Measurements from ENCODE around the gene RUNX1. TPM values are rescaled to one million over a fixed set of nuclear protein-coding genes. Genes with fewer than 3 reads are reported as not detected.
A peak's percentile ranks its signal among the peaks of the same experiment; 100 is the strongest.

Gene RUNX1
- polyA plus RNA-seq, 1 of the 3 experiments (the other 2 are of a cell fraction), result 17.1 TPM

- 75% methylated on average over 2 of the region's 2 CpGs for WGBS (ENCODE audit: low lambda C conversion rate)
- no peak overlapping the region for H3K4me3 ChIP-seq (ENCODE audit: low read depth in 2 of 2, low read length in 1 of 2)
- no peaks in the 10 kb centered on the region for H3K9me2 ChIP-seq
These were observed 274.4 kb downstream of the RUNX1 start for GRCh38 chr21:34774750-34775149.

DNA sequence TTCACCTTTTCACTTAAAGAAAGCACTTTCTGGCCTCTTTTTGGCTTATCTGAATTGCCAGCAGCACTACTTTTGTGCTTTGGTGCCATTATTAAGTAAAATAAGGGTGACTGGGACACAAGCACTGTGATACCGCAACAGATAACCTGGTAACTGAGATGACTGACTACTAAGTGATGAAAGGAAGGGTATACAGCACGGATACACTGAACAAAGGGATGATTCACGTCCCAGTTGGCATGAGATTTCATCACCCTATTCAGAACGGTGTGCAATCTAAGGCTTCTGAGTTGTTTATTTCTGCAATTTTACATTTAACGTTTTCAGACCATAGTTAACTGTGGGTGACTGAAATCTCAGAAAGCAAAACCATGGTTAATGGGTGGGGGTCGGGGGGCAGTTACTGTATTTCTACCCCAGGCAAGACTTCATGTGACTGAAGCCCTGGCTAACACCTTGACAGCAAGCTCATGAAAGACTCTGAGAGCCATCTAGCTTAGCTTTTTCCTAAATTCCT, 277.5 kb downstream of the RUNX1 start:
- Histone ChIP-seq H3F3A (replicated peaks; ENCODE audit: insufficient read depth) (no peaks in the 10 kb centered on the region), H3K9me3 (no peaks in the 10 kb centered on the region; the same call in 1 of the 2 replicates), H3K4me1 (ENCODE audit: control insufficient read depth in 1 of 2, insufficient read depth in 2 of 2, low read depth in 1 of 2, low read length in 1 of 2) (no peaks in the 10 kb centered on the region; a peak in 1 of 4 replicates), H2AFZ (ENCODE audit: low read depth) (no peak overlapping the region), H3K27ac (ENCODE audit: low read depth in 2 of 2, low read length in 1 of 2) (no peak overlapping the region), H3K27me3 (ENCODE audit: insufficient read depth) (no peaks in the 10 kb centered on the region), H3K36me3 (replicated peaks in 1 of 2; ENCODE audit: control insufficient read depth in 1 of 2, insufficient read depth in 2 of 2, low read length in 1 of 2) (no peaks in the 10 kb centered on the region), H3K9ac (no peak overlapping the region), H3K4me3 (ENCODE audit: low read depth in 2 of 2, low read length in 1 of 2) (no peak overlapping the region), H3K4me2 (no peak overlapping the region), H3K9me2 (no peaks in the 10 kb centered on the region), H3K79me2 (ENCODE audit: insufficient read depth) (no peaks in the 10 kb centered on the region), H4K20me1 (ENCODE audit: insufficient read depth) (no peaks in the 10 kb centered on the region)
- TF ChIP-seq, protein P1, sequence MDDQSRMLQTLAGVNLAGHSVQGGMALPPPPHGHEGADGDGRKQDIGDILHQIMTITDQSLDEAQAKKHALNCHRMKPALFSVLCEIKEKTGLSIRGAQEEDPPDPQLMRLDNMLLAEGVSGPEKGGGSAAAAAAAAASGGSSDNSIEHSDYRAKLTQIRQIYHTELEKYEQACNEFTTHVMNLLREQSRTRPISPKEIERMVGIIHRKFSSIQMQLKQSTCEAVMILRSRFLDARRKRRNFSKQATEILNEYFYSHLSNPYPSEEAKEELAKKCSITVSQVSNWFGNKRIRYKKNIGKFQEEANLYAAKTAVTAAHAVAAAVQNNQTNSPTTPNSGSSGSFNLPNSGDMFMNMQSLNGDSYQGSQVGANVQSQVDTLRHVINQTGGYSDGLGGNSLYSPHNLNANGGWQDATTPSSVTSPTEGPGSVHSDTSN (IDR thresholded peaks at IDR 0.05), result 0 out of 2 replicates have a peak, but pooled peaks have one; percentile 16
- no peak for TF ChIP-seq ZBTB33 (IDR thresholded peaks at IDR 0.05; ENCODE audit: borderline replicate concordance, low read depth)
- CTCF ChIA-PET, result no interaction called here
- POLR2A ChIA-PET, result no interaction called here
- WGBS (ENCODE audit: low lambda C conversion rate), result 46% methylated on average over 6 of the region's 6 CpGs
- DNase-seq, result no peak

More at GRCh38 chr21:34774750-34775149, 274.4 kb downstream of the RUNX1 start:
- H4K20me1 ChIP-seq (ENCODE audit: insufficient read depth), result no peaks in the 10 kb centered on the region
- H3K36me3 ChIP-seq (replicated peaks in 1 of 2; ENCODE audit: control insufficient read depth in 1 of 2, insufficient read depth in 2 of 2, low read length in 1 of 2), result no peaks in the 10 kb centered on the region
- no peaks in the 10 kb centered on the region for H3K27me3 ChIP-seq (ENCODE audit: insufficient read depth)
- no peaks in the 10 kb centered on the region for H3K9me3 ChIP-seq
- ChIA-PET POLR2A (no interaction called here), CTCF (interaction anchor here (1.3 to 3.1 kb wide), 2 partner anchors 10 to 29 kb away, joined by 3 to 11 read pairs; no protein-coding TSS in a partner anchor)
- no peak for DNase-seq
- no peak overlapping the region for H2AFZ ChIP-seq (ENCODE audit: low read depth)
- H3K9ac ChIP-seq, result no peak overlapping the region
- H3K4me2 ChIP-seq, result no peak overlapping the region
- TF ChIP-seq USF1 (IDR thresholded peaks at IDR 0.05; ENCODE audit: borderline replicate concordance, low read depth), result no peak
- no peak for TF ChIP-seq RFX5 (IDR thresholded peaks at IDR 0.05; ENCODE audit: low read length)
- no peak for TF ChIP-seq POLR2AphosphoS5 (IDR thresholded peaks at IDR 0.05; ENCODE audit: low read depth, low read length)
- no peak for TF ChIP-seq CHD2 (IDR thresholded peaks at IDR 0.05; ENCODE audit: low read length, partially characterized antibody)
- no peak for TF ChIP-seq IRF3 (IDR thresholded peaks at IDR 0.05; ENCODE audit: low read depth, low read length)
- TF ChIP-seq GATA2 (CRISPR knock-in tag; IDR thresholded peaks at IDR 0.05), result no peak
- no peak for TF ChIP-seq JUND (IDR thresholded peaks at IDR 0.05)
- no peaks in the 10 kb centered on the region for H3K79me2 ChIP-seq (ENCODE audit: insufficient read depth)
- no peaks in the 10 kb centered on the region; a peak in 1 of 4 replicates for H3K4me1 ChIP-seq (ENCODE audit: control insufficient read depth in 1 of 2, insufficient read depth in 2 of 2, low read depth in 1 of 2, low read length in 1 of 2)
- no peak overlapping the region for H3K27ac ChIP-seq (ENCODE audit: low read depth in 2 of 2, low read length in 1 of 2)
- H3F3A ChIP-seq (replicated peaks; ENCODE audit: insufficient read depth), result no peaks in the 10 kb centered on the region
